ENCODE results near the gene GPS2. TPM values are rescaled to one million over a fixed set of nuclear protein-coding genes. Genes with fewer than 3 reads are reported as not detected.
"Not testable (repeated sequence)": the region's sequence is repeated elsewhere in the genome, so short reads cannot be mapped to it uniquely, and the experiment has no call there.

Gene GPS2
- total RNA-seq, 1 donor from 2014 or later, result 66.1 TPM

DNA sequence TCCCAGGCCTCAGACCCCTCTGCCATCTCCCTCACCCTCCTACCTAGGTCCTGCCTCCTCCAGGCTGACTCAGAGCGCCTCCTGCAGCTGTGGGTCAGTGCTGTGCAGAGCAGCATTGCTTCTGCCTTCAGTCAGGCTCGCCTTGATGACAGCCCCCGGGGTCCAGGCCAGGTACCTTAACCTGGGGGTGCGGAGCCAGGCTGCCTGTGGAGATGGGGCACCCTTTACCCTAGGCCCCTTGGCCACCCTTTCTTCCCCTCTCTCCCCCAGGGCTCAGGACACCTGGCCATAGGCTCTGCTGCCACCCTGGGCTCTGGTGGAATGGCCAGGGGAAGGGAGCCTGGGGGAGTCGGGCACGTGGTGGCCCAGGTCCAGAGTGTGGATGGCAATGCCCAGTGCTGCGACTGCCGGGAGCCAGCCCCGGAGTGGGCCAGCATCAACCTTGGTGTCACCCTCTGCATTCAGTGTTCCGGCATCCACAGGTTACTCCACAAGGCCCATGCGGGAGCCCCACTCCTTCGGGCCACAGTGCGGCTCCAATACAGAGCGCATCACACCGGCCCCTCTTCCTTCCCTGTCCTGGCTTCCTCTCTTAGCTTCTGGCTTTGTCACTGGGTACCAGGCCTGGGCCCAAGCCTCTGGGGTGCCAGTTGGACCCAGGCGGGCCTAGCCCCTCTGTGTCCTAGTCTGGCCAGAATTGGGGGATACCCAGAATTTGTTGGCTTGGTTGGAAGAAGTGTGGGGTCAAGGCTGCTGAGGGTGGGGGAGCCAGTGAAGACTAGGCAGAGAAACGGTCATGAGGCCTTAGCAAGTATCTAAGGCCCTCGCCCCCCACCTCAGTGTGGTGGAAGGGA is 31.8 kb upstream of the GPS2 start:
- H3K4me3 ChIP-seq, result no peak overlapping the region
- no peaks in the 10 kb centered on the region for H3K36me3 ChIP-seq
- H3K9me3 ChIP-seq (replicated peaks), result no peaks in the 10 kb centered on the region
- TF ChIP-seq, protein P1, sequence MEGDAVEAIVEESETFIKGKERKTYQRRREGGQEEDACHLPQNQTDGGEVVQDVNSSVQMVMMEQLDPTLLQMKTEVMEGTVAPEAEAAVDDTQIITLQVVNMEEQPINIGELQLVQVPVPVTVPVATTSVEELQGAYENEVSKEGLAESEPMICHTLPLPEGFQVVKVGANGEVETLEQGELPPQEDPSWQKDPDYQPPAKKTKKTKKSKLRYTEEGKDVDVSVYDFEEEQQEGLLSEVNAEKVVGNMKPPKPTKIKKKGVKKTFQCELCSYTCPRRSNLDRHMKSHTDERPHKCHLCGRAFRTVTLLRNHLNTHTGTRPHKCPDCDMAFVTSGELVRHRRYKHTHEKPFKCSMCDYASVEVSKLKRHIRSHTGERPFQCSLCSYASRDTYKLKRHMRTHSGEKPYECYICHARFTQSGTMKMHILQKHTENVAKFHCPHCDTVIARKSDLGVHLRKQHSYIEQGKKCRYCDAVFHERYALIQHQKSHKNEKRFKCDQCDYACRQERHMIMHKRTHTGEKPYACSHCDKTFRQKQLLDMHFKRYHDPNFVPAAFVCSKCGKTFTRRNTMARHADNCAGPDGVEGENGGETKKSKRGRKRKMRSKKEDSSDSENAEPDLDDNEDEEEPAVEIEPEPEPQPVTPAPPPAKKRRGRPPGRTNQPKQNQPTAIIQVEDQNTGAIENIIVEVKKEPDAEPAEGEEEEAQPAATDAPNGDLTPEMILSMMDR (IDR thresholded peaks at IDR 0.05; ENCODE audit: borderline replicate concordance), result no peak
- intact Hi-C loops (cut with micrococcal nuclease), result loop anchor here (10.0 kb wide), 1 partner anchor 72 kb away; no protein-coding TSS in a partner anchor
- H3K27ac ChIP-seq (replicated peaks), result no peak overlapping the region
- DNase-seq, result no peak
- peaks cover under 1% of the 10 kb centered on the region for H3K27me3 ChIP-seq (ENCODE audit: low read depth)
- H3K4me1 ChIP-seq, result peaks cover 32% of the 10 kb centered on the region

DNA sequence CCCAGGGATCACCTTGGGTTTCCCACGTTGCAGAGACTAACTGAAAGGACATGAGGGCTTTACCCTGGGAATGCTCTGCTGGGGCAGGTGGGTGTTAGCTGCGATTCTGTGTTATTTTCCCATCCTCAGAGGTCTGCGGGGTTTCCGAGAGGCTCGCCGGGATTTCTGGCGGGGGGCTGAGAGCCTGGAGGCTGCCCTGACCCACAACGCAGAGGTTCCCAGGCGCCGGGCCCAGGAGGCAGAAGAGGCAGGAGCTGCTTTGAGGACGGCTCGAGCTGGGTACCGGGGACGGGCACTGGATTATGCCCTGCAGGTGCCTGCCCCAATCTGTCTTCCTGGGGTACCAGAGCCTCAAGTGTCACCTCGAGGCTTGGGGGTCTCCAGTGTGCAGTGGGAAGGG is 28.1 kb upstream of the GPS2 start:
- Histone ChIP-seq H3K9me3 (replicated peaks) (no peaks in the 10 kb centered on the region), H3K36me3 (no peaks in the 10 kb centered on the region), H3K27ac (replicated peaks) (no peak overlapping the region), H3K27me3 (ENCODE audit: low read depth) (peaks cover 37% of the 10 kb centered on the region), H3K4me1 (no peaks in the 10 kb centered on the region), H3K4me3 (no peak overlapping the region)
- DNase-seq, result no peak
- TF ChIP-seq, protein P1 (IDR thresholded peaks at IDR 0.05; ENCODE audit: borderline replicate concordance), result no peak
- intact Hi-C loops (cut with micrococcal nuclease), result loop anchor here (10.0 kb wide), 1 partner anchor 68 kb away; no protein-coding TSS in a partner anchor

DNA sequence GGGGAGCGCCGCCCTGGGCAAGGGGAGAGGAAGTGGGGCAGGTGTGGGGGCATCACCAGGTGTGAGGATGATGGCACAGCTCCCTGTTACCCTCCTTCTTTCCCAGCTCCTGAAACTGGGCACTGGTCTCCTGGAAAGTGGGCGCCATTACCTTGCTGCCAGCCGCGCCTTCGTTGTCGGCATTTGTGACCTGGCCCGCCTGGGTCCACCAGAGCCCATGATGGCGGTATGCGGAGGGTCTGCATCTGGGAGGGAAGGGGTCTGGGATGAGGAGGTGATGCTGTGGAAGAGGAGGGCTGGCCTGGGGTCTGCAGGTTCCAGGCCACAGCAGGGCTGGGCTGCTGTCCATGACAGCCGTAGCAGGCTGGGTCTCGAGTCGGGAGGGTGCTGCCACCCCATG is 26.7 kb upstream of the GPS2 start:
- Histone ChIP-seq H3K36me3 (no peaks in the 10 kb centered on the region), H3K4me3 (no peak overlapping the region), H3K4me1 (no peaks in the 10 kb centered on the region), H3K27me3 (ENCODE audit: low read depth) (peaks cover 51% of the 10 kb centered on the region), H3K27ac (replicated peaks) (no peak overlapping the region), H3K9me3 (replicated peaks) (no peaks in the 10 kb centered on the region)
- TF ChIP-seq, protein P1 (IDR thresholded peaks at IDR 0.05; ENCODE audit: borderline replicate concordance), result no peak
- intact Hi-C loops (cut with micrococcal nuclease), result loop anchor here (10.0 kb wide), 1 partner anchor 67 kb away; no protein-coding TSS in a partner anchor
- no peak for DNase-seq

DNA sequence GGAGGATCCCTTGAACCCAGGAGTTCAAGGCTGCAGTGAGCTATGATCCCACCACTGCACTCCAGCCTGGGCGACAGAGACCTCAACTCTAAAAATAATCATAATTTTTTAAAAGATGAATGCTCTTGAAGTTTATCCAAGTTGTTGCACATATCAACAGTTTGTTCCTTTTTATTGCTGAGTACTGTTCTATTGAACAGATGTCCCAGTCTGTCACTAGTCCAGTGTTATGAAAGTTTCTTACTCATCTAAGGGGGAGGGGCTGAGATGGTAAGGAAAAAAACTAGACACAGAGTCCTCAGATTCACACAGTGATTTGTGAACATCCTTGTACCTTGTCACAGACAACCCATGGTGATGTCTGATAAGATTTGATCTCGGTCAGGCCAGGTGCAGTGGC is 25.0 kb upstream of the GPS2 start:
- H3K9me3 ChIP-seq (replicated peaks), result no peaks in the 10 kb centered on the region
- H3K4me3 ChIP-seq, result no peak overlapping the region
- H3K4me1 ChIP-seq, result no peaks in the 10 kb centered on the region
- no peak overlapping the region for H3K27ac ChIP-seq (replicated peaks)
- TF ChIP-seq, protein P1 (IDR thresholded peaks at IDR 0.05; ENCODE audit: borderline replicate concordance), result no peak
- H3K36me3 ChIP-seq, result no peaks in the 10 kb centered on the region
- H3K27me3 ChIP-seq (ENCODE audit: low read depth), result peaks cover 68% of the 10 kb centered on the region
- DNase-seq, result no peak
- intact Hi-C loops (cut with micrococcal nuclease), result loop anchor here (10.0 kb wide), 1 partner anchor 65 kb away; no protein-coding TSS in a partner anchor

DNA sequence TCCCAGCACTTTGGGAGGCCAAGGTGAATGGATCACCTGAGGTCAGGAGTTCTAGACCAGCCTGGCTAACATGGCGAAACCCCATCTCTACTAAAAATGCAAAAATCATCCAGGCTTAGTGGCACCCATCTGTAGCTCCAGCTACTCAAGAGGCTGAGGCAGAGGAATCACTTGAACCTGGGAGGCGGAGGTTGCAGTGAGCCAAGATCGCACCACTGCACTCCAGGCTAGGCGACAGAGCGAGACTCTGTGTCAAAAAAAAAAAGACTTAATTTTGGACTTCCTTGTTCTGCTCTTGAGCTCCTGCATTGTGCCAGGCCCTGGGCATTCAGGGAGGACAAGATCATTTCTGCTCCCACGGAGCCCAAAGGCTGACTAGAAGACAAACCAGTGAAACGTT is 22.4 kb upstream of the GPS2 start:
- H3K4me1 ChIP-seq; H3K4me3 ChIP-seq; intact Hi-C loops (cut with micrococcal nuclease); H3K9me3 ChIP-seq (replicated peaks); DNase-seq; H3K27ac ChIP-seq (replicated peaks); H3K36me3 ChIP-seq: not testable (repeated sequence)
- H3K27me3 ChIP-seq (ENCODE audit: low read depth), result peaks cover 87% of the 10 kb centered on the region
